GM12801 (cell line): ENCODE data around the gene ZSCAN1.

ENCODE experiments used
- CTCF ChIP-seq: IDR thresholded peaks from one replicate; pipeline ENCODE4 v1.5.1; 2011; ENCODE audit warnings: control low read depth; ENCODE audit not compliant: insufficient read length; ENCODE audit errors: extremely low read depth

The ZSCAN1 gene

DNA sequence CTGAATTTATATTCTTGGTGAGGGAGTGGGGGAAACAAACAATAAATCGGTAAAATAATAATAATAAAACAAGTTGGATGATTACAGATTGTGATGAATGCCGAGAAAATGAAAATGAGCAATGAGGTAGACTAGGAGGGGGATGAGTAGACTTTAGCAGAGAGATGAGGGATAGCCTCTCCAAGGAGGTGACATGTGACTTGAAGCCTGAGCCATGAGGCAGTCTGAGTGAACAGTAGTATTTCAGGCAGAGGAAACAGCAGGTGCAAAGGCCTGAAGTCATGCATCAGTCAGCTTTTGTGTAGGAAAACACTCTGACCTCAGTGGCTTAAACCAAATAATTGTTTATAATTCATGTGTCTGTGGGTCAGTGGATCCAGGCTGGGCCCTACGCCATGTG lies 29.9 kb downstream of the ZSCAN1 start:
- TF ChIP-seq CTCF: no peak

- TF ChIP-seq CTCF: no peak
These were observed 33.6 kb downstream of the ZSCAN1 start for GRCh38 chr19:58067240-58067912.

GRCh38 chr19:58079792-58080191 lies 46.0 kb downstream of the ZSCAN1 start:
- TF ChIP-seq CTCF: no peak

DNA sequence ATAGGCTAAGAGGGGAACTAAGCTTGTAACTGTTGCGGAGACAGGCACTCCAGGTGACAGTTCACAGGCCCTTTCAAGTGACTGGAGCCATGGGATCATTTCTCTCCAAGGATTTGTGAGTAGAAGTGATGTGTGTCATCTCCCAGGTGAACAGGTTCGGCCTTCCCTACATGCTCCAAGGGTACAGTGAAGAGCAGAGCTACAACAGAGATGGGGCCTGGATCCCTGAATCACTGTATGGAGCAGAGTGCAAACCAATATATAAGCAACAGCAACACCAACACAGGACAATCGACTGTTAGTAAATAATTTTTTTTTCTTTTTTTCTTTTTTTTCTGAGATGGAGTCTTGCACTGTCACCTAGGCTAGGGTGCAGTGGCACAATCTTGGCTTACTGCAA lies 49.2 kb downstream of the ZSCAN1 start:
- TF ChIP-seq CTCF: no peak

DNA sequence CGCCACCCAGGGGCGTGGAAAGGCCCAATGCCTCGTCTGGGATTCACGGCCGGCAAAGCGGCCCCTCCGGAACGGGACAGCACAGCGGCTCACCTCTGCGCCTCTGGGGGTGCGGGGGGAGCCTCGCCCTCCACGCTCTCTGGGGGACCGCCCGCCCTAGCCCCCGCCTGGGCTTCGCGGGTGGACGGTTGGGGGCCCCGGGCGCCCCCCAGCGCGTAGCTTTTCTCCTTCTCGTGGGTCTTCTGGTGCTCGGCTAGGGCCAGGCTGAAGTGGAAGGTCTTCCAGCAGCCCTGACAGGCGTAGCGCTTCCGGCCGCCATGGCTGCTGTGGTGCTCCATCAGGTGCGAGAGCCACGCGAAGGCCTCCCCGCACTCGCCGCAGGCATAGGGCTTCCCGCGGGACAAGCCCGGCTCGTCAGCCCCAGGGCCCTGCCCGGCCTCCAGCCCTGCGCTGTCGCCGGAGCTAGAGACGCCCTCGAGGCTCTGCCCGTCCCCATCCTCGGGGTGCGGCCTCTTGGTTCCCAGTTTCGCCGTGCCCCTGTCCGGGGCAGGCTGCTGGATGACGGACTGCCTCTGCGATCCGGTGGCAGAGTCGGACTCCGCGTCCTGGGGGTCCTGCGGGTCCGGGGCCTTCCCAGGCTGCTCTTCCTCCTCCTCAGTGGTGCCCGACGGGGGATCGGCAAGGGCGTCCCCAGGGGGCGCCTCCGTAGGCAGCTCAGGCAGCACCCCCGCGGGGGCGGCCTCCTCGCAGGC lies 50.9 kb downstream of the ZSCAN1 start:
- no peak for TF ChIP-seq CTCF

DNA sequence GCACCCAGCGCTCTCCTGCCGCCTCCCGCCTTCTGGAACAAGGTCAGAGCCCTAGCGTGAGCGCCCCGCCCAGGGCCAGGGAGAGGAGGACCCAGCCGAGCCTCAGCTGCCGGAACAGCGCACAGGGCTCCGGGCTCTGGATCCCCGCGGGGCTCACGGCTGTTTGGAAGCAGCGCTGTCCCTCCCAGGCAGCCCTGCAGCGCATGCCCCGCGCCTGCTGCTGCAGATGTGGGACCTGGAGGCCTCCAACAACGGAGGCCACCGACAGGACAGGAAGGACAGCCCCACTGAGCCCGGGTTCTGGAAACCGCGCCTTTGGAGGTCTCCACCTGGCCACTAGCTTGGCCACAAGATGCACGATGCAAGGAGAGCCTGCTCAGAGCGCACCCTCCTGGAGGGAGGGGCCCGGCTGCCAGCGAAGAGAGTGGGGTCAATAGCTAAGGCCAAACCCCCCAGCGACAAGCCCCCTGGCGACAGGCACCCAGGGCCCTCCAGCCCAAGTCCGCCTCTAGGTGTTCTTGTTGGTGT lies 51.6 kb downstream of the ZSCAN1 start:
- TF ChIP-seq CTCF: no peak

DNA sequence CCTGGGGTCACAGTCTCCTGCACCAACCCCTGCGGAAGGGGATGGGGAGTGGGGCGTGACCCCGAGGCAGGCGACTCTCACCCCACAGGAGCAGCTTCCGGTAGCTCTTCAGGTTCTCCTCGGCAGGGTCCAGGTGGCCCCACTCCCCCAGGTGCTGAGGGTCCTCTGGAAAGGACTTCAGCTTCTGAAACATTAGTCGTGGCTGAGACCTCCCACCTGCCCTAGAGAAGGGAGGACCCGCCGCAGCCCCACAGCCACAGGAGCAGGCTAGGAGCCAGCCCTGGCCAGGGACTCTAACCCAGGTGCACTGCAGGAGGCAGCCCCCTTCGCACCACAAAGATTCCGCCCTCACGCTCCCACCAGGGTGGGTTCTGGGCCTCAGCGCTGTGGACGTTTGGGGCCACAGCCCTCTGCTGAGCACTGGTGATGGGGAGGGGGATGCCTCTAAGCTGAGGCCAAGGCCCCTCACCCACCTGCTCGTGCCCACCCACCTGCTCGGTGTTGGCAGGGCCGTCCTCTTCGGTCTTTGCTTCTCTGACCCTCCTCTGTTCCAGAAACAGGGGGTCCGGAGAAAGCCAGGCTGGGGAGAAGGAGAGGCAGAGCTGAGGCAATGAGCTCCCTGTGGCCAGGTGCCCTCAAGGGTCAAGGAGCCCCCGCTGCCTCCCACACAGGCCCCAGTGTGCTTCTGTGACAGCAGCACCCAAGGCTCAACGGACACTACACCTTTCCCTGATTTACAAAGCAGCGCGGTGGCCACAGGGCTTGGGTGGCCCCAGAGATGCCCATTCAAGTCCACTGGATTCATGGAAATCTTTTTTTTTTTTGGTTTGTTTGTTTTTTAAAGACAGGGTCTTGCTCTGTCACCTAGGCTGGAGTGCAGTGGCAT lies 53.2 kb downstream of the ZSCAN1 start:
- TF ChIP-seq CTCF: no peak
